ENCODE data around the gene AGK.
"Not testable (repeated sequence)": the region's sequence is repeated elsewhere in the genome, so short reads cannot be mapped to it uniquely, and the experiment has no call there.

Gene AGK

GRCh38 chr7:141551782-141552181 lies 572 bp downstream of the AGK start:
- DNase-seq (ENCODE audit: low read depth), result no peak

DNA sequence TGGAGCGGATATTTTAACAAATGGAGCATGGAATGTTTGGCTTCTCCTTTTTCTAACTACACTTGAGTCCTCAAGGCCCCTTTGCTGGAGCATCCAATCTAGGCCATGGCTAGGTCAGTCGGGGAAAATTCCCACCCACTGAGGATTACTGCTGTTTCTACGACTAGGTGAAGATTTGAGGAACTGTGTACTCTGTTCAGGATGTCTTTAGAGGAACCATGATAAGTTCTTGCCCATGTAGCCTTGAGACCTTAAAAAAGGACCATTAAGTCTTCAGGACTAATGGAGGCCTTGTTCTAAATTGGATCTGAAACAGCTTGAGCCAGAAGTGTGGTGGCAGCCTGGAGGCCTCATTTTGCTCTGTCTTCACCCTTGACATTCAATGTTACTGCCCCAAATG lies 6.2 kb downstream of the AGK start:
- no peak for DNase-seq (ENCODE audit: low read depth)

GRCh38 chr7:141557831-141558531 lies 6.8 kb downstream of the AGK start:
- peak; percentile 46 for DNase-seq (ENCODE audit: low read depth)

GRCh38 chr7:141558544-141559183 lies 7.5 kb downstream of the AGK start:
- DNase-seq (ENCODE audit: low read depth), result peak; percentile 51

GRCh38 chr7:141559961-141560360 lies 8.8 kb downstream of the AGK start:
- DNase-seq (ENCODE audit: low read depth), result no peak

DNA sequence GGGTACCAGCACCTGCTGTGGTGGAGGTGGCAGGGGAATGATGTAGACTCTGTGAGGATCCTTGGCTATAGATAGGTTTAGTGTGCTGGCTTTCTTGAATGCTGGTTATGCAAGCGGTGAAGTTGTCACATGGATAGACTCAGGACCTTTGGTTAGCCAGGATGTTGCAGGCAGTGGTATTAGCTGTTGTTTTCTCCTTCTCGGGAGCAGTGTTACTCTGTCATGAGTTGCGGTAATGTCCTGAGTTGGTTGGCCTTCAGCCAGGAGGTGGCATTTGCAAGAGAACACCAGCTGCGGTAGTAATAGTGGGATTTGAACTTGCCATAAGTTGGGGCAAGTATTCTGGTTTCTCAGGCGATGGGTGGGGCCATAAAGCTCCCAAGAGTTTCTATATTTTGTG lies 10.8 kb downstream of the AGK start:
- no peak for DNase-seq (ENCODE audit: low read depth)

DNA sequence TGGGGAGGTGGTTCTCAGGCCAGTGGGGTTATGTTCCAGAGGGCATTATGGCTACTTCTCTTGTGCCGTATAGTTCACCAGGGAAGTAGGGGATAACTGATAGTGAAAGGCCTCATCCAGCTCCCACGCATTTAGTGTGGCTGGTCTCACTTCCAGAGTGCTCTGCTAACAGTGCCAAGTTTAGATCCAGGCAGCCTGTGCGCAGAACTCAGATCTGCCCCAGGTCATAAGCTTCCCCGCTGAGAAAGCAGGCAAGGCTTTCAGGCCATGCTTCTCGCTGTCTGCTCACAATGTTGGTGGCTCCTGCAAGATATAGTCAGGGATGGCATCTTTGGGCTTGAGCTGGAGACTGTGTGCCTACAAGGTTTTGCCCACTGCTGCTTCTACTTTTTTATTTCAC lies 11.3 kb downstream of the AGK start:
- DNase-seq (ENCODE audit: low read depth), result no peak

DNA sequence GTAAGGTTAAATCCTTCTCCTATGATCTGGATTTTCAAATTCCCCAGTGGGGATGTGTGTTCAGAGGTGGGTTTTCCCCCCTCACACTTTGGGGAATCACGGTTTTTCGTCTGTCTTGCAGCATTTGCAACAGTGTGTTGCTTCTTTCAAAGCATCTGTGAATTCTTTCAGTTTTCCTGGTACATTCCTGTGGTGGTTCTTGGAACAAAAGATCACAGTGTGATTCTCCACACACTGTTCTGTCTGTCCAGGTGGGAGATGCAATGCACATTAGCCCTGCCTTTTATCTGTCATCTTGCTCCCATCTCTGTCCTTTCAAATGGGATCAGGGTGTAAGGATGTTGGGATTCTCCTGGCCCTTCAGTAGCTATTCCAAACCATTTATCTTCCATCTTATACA lies 11.8 kb downstream of the AGK start:
- no peak for DNase-seq (ENCODE audit: low read depth)

DNA sequence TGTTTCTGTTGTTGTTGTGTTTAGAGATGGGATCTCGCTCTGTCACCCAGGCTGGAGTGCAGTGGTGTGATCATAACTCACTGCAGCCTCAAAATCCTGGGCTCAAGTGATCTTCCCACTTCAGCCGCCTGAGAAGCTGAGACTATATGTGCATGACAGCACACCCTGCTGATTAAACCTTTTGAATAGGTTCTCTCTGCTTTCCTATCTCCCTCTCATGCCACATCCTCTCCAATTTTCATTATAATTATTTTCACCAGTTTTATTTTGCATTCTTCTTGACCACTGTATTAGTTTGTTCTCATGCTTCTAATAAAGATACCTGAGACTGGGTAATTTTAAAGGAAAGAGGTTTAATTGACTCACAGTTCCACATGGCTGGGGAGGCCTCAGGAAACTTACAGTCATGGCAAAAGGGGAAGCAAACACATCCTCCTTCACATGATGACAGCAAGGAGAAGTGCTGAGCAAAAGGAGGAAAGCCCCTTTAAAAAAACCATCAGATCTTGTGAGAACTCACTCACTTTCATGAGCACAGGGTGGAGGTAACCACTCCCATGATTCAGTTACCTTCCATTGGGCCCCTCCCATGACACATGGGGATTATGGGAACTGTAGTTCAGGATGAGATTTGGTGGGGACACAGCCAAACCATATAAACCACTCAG lies 12.9 kb downstream of the AGK start:
- no peak for DNase-seq (ENCODE audit: low read depth)

GRCh38 chr7:141567432-141567831 lies 16.2 kb downstream of the AGK start:
- DNase-seq (ENCODE audit: low read depth), result no peak

DNA sequence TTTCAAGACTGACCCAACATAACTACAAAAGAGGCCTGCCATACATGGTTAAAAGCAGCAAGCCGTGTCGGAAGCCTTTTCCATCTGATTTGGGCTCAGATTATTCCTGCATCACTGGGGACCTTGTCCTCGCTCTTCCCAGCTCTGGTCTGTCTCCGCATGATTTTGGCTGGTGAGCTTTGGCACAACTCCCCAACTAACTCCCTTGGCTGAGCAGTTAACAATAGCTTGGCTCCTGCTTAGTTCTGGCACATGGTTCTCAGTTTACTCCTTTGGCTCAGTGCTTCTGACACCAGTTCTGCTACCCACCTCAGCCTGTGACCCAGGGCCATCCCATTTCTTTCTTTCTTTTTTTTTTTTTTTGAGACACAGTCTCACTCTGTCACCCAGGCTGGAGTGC lies 17.0 kb downstream of the AGK start:
- DNase-seq (ENCODE audit: low read depth), result no peak

DNA sequence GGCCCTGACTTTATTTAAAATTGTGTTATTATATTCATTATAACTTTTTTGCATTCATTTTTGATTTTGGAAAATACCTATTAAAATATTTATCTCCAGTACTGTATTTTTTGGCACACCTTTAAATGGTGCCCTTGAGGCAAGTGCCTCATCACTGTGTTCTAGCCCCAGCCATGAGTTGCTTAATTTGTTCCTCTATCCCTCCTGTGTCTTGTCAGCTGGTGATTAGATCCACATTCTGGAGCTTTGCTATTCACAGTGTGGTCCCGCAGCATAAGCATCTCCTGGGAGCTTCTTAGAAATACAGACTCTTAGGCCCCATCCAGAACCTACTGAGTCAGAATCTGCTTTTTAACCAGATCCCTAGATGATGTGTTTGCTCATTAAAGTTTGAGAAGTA lies 19.8 kb downstream of the AGK start:
- DNase-seq (ENCODE audit: low read depth), result no peak

DNA sequence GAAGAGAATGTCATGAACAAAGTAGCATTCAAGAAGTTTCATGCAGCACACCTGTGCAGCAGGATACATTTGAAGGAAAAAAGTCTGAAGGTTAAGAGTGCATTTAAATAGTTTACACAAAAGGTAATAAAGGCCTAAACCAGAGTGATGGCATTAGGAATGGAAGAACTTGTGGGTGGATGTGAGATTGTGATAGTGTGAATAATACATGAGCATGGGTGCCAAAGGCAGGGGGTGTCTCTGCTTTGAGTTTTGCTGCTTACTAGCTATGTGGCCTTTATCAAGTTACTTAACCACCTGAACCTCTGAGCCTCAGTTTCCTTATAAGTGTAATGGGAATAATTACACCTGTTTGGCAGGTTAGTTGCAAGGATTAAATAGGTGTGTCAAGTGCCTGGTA lies 21.0 kb downstream of the AGK start:
- DNase-seq (ENCODE audit: low read depth), result no peak

DNA sequence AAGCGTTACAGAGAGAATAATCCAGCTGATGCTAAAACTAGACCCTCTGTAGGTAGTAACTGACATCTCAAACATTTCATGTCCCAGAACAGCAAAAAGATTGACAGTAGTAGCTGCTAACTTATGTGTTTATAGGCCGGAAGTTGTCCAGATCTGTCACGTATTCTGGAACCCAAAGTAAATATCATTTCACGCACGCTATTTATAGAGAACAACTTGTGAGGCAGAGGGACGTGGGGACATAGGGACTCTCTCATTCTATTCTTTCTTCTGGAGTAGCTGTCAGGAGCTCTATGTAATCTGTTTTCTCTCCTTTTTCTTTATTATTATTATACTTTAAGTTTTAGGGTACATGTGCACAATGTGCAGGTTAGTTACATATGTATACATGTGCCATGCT lies 22.3 kb downstream of the AGK start:
- DNase-seq (ENCODE audit: low read depth), result no peak

GRCh38 chr7:141575164-141575563 lies 24.0 kb downstream of the AGK start:
- no peak for DNase-seq (ENCODE audit: low read depth)

- no peak for DNase-seq (ENCODE audit: low read depth)
These were observed 24.6 kb downstream of the AGK start for GRCh38 chr7:141575654-141576448.

DNA sequence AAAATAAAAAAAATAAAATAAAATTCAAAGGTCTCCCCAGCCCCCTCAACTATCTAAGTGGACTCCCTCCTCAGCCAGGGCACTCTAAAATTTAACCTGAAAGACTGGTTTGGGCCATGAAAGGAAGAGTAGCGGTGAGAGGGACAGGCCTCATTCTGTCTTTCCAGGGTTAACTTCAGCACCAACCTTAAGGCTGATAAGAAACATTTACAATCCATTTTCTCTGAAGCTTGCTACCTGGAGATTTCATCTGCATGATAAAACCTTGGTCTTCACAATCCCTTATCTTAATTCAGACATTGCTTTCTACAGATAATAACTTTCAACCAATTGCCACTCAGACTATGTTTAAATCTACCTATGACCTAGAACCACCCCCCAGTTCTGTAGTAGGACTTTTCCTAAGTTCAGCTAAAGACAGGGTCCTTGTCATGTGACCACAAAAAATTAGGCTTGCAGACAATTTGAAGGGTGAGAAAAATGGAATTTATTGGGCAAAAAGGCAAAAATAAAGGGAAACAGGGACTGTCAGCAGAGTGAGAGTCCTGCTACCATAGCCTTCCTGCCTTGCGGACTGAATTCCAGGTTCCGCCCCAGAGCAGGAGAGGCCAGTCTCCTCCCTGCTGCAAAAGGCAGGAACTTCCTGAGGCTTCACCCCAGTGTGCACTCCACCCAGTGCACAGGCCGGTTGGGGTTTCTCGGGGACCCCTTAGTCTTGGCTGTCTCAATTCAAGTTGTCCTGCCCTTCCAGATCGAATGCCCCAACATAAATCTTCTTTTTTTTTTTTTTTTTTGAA lies 26.0 kb downstream of the AGK start:
- DNase-seq (ENCODE audit: low read depth), result no peak

DNA sequence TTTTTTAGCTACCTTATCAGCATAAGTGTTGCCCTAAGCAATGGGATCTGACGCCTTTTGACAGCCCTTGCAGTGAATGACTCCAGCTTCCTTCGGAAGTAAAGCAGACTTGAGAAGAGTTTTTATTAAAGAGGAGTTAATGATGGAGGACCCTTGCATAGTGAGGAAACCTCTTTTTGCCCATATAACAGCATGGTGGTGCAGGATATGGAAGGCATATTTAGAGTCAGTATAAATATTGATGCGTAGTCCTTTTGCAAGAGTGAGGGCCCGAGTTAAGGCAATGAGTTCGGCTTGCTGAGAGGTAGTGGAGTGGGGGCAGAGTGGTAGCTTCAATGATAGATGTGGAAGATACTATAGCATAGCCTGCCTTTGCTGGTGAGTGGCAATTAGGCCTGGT lies 28.7 kb downstream of the AGK start:
- not testable (repeated sequence) for DNase-seq (ENCODE audit: low read depth)

GRCh38 chr7:141582063-141582462 lies 30.9 kb downstream of the AGK start:
- DNase-seq (ENCODE audit: low read depth), result not testable (repeated sequence)

GRCh38 chr7:141584935-141585334 lies 33.7 kb downstream of the AGK start:
- no peak for DNase-seq (ENCODE audit: low read depth)

- DNase-seq (ENCODE audit: low read depth), result peak; percentile 98
These were observed 34.6 kb downstream of the AGK start for GRCh38 chr7:141585592-141586510.

Data from non-pigmented ciliary epithelial cell (primary cell).